Bronchial epithelial cell (primary cell): ENCODE data around the gene XIST. TPM values are rescaled to one million over a fixed set of nuclear protein-coding genes. Genes with fewer than 3 reads are reported as not detected.

Experiments
- DNase-seq: peaks from one replicate; pipeline ENCODE4 v3.0.0-alpha.2; 2010; ENCODE audit warnings: low read depth
- FAIRE-seq: peaks from 2 replicates; lab custom pipeline; 2011; peaks lifted over from hg19 to GRCh38; lab: Jason Lieb, UNC
- H3K27me3 ChIP-seq: 2 replicates; pipeline ENCODE4 v1.5.1; 2011; ENCODE audit warnings: low read length; ENCODE audit not compliant: control insufficient read depth, insufficient read depth
- H3K36me3 ChIP-seq: 2 replicates; pipeline ENCODE4 v1.5.1; 2011; ENCODE audit warnings: low read length; ENCODE audit not compliant: control insufficient read depth, insufficient read depth
- H3K4me3 ChIP-seq: 2 replicates; pipeline ENCODE4 v1.5.1; 2011; ENCODE audit warnings: mild to moderate bottlenecking, low read depth, low read length, control low read depth
- total RNA-seq: library from RNA; depleted of rRNA; stranded (reverse); fragments of >200 nt; gene quantifications from 2 replicates; pipeline ENCODE4 v1.2.1, GENCODE V29; 2014
- TF ChIP-seq, protein P1 (sequence below): IDR thresholded peaks from 2 replicates; pipeline ENCODE4 v1.5.1; 2011; ENCODE audit warnings: mild to moderate bottlenecking, moderate library complexity, low read length, control low read depth, inconsistent platforms; ENCODE audit not compliant: insufficient read depth, severe bottlenecking

Gene XIST
- total RNA-seq, 1 donor from 2014 or later = 0.26 TPM

- TF ChIP-seq, protein P1, sequence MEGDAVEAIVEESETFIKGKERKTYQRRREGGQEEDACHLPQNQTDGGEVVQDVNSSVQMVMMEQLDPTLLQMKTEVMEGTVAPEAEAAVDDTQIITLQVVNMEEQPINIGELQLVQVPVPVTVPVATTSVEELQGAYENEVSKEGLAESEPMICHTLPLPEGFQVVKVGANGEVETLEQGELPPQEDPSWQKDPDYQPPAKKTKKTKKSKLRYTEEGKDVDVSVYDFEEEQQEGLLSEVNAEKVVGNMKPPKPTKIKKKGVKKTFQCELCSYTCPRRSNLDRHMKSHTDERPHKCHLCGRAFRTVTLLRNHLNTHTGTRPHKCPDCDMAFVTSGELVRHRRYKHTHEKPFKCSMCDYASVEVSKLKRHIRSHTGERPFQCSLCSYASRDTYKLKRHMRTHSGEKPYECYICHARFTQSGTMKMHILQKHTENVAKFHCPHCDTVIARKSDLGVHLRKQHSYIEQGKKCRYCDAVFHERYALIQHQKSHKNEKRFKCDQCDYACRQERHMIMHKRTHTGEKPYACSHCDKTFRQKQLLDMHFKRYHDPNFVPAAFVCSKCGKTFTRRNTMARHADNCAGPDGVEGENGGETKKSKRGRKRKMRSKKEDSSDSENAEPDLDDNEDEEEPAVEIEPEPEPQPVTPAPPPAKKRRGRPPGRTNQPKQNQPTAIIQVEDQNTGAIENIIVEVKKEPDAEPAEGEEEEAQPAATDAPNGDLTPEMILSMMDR = no peak
- H3K27me3 ChIP-seq = no peaks in the 10 kb centered on the region
- FAIRE-seq (no peak), DNase-seq (no peak)
- H3K4me3 ChIP-seq = no peak overlapping the region
- no peaks in the 10 kb centered on the region for H3K36me3 ChIP-seq
Measured at GRCh38 chrX:73842541-73843234, 9.8 kb downstream of the XIST start.

- H3K36me3 ChIP-seq = no peaks in the 10 kb centered on the region
- H3K4me3 ChIP-seq = no peak overlapping the region
- no peaks in the 10 kb centered on the region for H3K27me3 ChIP-seq
- FAIRE-seq (no peak), DNase-seq (no peak)
- TF ChIP-seq, protein P1 = no peak
Measured at GRCh38 chrX:73841337-73841736, 11.2 kb downstream of the XIST start.

DNA sequence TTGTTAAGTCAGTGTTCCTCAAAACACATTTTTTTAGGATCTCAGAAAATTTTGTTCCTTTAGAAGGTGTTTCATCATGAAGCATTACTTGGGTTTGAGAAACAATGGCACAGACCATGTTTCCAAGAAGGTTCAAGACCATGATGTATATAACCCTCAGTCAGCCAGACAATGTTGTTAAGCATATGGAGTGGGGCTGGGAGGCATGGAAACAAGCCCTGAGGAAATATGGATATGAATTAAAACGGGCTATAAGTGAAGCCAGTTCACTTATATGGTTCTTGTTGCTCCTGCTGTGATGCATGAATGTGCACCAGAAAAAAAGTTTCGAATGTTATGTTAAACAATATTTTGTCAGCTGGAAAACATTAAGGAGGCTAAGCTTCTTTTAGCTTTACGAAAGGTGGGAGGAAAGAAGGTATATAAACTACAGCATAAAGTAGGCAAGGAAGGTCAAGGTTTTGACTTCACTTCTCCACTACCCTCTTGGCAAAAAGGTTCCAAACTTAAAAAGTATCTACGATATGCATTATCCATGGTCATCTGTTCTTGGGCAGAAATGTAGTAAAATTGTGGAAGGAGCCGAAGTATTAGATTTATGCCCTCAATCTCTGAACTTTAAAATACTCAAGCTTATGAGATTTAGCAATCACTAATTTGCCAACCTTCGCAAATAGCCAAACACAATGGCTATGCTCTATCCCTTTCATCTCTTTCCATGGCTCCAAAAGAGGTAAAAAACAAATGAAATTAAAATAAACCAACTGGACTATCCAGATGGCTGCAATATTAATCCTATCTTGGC is 12.2 kb downstream of the XIST start:
- TF ChIP-seq, protein P1 = no peak
- no peak for FAIRE-seq
- Histone ChIP-seq H3K36me3 (no peaks in the 10 kb centered on the region), H3K4me3 (no peak overlapping the region), H3K27me3 (no peaks in the 10 kb centered on the region)
- DNase-seq = no peak

DNA sequence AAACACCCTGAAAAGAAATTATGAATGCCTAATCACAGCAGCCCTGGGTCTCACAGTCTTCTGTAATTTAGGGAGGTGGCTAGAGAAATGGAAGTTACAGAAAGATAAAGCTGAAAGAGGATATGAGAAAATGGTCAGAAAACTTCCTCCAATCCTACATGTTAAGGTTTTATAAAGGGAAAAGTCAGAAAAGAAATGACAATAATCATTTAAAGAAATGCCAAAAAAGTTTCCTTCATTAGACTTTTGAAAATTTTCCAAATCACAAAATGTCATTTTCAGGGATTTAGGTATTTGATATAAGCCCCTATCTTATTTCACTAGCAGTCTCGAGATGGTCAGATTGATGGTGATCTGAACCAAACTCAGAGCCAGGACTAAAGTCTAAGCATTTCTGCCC is 13.4 kb downstream of the XIST start:
- Histone ChIP-seq H3K27me3 (no peaks in the 10 kb centered on the region), H3K4me3 (no peak overlapping the region), H3K36me3 (no peaks in the 10 kb centered on the region)
- TF ChIP-seq, protein P1 = no peak
- no peak for DNase-seq
- no peak for FAIRE-seq

DNA sequence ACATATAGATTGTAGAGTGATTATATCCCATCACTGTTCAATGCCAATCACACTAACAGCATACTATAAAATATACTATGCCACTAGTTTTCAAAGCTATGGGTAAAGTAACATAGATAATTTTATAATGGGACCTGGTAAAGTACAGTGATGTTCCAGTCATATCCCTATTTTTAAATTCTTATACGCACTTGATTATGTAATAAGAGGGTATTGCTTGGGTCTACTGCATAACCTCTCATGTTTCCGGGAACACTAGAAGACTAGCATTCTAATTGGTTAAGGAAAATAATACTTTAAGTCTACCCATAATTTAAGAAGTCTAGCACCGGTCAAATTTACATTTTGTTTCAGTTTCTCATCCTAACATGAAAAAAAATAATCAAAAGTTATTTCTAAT is 14.4 kb downstream of the XIST start:
- H3K4me3 ChIP-seq = no peak overlapping the region
- TF ChIP-seq, protein P1 = no peak
- FAIRE-seq (no peak), DNase-seq (no peak)
- no peaks in the 10 kb centered on the region for H3K36me3 ChIP-seq
- H3K27me3 ChIP-seq = no peaks in the 10 kb centered on the region
